MV-4-11 (cell line): Measurements from ENCODE around the gene C11orf68.
A peak's percentile ranks its signal among the peaks of the same experiment; 100 is the strongest.

Experiments used
- DNase-seq: peaks from one replicate; lab custom pipeline; 2025; lab: John Stamatoyannopoulos, UW

The C11orf68 gene

DNA sequence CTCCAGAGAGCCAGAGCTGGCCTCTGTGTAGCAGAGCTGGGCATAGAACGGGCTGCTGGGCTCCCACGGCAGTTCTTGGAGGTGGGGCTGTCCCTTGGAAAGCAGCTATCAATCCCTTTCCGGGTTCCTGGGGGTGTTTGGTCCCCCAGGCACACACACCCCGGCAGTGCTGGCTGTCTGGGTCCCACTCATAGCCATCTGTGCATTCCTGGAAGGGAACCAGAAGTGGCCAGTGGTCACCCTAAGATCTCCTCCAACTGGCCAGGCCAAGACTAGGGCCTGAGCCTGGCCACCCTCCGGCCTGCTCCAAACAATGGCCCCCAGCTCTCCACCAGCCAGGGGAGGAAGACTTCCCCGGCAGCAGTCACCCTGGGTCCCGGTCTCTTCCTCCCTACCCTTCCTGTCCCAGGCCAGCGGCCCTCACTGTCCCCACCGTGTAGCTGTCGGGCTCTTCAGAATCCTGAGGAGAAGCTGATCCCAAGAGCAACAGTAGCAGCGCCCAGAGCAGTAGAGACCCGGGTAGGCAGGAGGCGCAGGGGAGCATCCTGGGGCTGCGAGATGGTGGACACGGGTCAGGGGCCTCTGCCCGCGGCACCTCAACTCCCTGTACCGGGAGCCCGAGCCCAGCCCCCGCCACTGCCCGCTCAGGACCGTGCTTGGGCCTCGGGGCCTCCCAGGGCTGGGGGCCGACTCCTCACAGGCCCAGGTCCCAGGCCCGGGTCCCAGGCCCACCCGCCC lies 46.9 kb downstream of the C11orf68 start:
- no peak for DNase-seq

- peak; percentile 47 for DNase-seq
These were observed 47.9 kb downstream of the C11orf68 start for GRCh38 chr11:65870706-65871681.

GRCh38 chr11:65870307-65870658 lies 48.6 kb downstream of the C11orf68 start:
- no peak for DNase-seq

GRCh38 chr11:65869643-65870306 lies 49.1 kb downstream of the C11orf68 start:
- no peak for DNase-seq

GRCh38 chr11:65868907-65869306 lies 50.0 kb downstream of the C11orf68 start:
- DNase-seq, result no peak

- no peak for DNase-seq
These were observed 50.7 kb downstream of the C11orf68 start for GRCh38 chr11:65868076-65868667.

DNA sequence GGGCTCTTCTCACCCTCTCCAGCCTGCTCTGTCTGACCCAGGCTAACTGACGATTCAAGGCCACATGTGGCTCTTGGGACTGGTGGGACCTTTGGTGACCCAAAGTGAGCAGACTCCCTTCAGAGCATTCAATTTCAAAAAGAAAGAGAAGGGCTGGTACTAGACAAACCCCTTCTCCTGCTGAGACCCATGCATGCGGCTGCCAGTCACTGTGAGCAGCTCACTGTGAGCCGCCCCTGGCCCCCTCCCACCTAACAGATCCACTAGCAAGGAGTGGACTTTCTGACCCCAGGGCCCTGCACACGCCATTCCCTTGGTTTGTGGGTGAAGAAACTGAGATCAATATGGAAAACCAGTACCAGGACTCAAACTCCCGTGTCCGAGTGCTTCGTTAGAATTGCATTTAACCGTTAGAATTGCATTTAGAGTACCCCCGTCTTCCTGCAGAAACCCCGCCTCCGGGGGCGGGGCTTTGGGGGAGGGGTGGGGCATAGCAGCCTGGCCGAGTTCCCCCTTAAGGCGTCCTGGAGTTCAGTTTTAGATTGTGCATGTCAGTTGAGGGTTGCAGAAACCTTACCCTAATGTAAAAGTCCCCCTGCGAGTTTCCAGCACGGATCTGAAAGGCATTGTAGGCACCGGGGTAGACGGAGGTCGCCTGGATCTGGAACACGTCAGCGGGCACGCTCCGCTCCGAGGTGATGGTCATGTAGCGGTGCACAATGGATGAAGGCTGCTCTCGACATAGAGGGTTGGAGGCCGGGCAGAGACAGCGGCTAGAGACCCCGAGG lies 51.4 kb downstream of the C11orf68 start:
- DNase-seq, result peak; percentile 71
